ENCODE data around the gene SAMD8.

The SAMD8 gene

GRCh38 chr10:75063461-75064230 is 47.8 kb upstream of the SAMD8 start:
- DNase-seq = no peak
- 91% methylated on average over 4 of the region's 8 CpGs for WGBS
- no peak overlapping the region for H3K4ac ChIP-seq (ENCODE audit: low read depth in 1 of 2, low read length in 2 of 2)
- H3K27ac ChIP-seq (ENCODE audit: low read length, poor library complexity, severe bottlenecking) = no peak overlapping the region
- H2BK15ac ChIP-seq (ENCODE audit: low read depth, poor library complexity, severe bottlenecking) = no peak overlapping the region
- H2AK5ac ChIP-seq (ENCODE audit: low read length, severe bottlenecking) = no peak overlapping the region
- no peak overlapping the region for H2BK5ac ChIP-seq (ENCODE audit: low read depth, low read length, poor library complexity, severe bottlenecking)
- H3K27me3 ChIP-seq (ENCODE audit: control insufficient read depth in 1 of 2, insufficient read depth in 1 of 2, low read length in 2 of 2) = no peaks in the 10 kb centered on the region
- H3K23ac ChIP-seq (ENCODE audit: low read length in 2 of 2) = no peak overlapping the region
- no peak overlapping the region for H4K91ac ChIP-seq (ENCODE audit: low read length)
- H3K9me3 ChIP-seq (ENCODE audit: control insufficient read depth, low read length) = no peaks in the 10 kb centered on the region
- no peak overlapping the region for H3K9ac ChIP-seq (ENCODE audit: low read length)
- H2AFZ ChIP-seq (ENCODE audit: low read depth, low read length) = no peak overlapping the region
- H3K36me3 ChIP-seq (ENCODE audit: control insufficient read depth in 1 of 2, insufficient read depth in 2 of 2, low read depth in 1 of 2, low read length in 2 of 2) = no peaks in the 10 kb centered on the region
- H3K4me1 ChIP-seq (ENCODE audit: control insufficient read depth, insufficient read depth, low read depth, low read length) = no peaks in the 10 kb centered on the region
- no peak overlapping the region for H2BK120ac ChIP-seq (ENCODE audit: low read depth, low read length)
- no peak overlapping the region for H3K14ac ChIP-seq (ENCODE audit: low read length in 2 of 2)
- H3K18ac ChIP-seq (ENCODE audit: low read depth in 1 of 2, low read length in 2 of 2) = no peak overlapping the region
- no peak overlapping the region for H4K8ac ChIP-seq (ENCODE audit: low read length)
- H3K79me1 ChIP-seq (replicated peaks; ENCODE audit: low read length, poor library complexity, severe bottlenecking) = no peaks in the 10 kb centered on the region
- no peak overlapping the region for H3K4me2 ChIP-seq (ENCODE audit: low read length, poor library complexity, severe bottlenecking)
- no peak overlapping the region for H2BK12ac ChIP-seq (ENCODE audit: low read length in 2 of 2)
- H3K4me3 ChIP-seq (ENCODE audit: insufficient read depth in 1 of 2, low read depth in 1 of 2, low read length in 2 of 2) = no peak overlapping the region

GRCh38 chr10:75065076-75065475 is 46.4 kb upstream of the SAMD8 start:
- peak overlapping the region; percentile 38 for H3K9ac ChIP-seq (ENCODE audit: low read length)
- 97% methylated on average over 4 of the region's 4 CpGs for WGBS
- H4K8ac ChIP-seq (ENCODE audit: low read length) = no peak overlapping the region
- no peak overlapping the region for H2AK5ac ChIP-seq (ENCODE audit: low read length, severe bottlenecking)
- no peaks in the 10 kb centered on the region for H3K36me3 ChIP-seq (ENCODE audit: control insufficient read depth in 1 of 2, insufficient read depth in 2 of 2, low read depth in 1 of 2, low read length in 2 of 2)
- H2BK5ac ChIP-seq (ENCODE audit: low read depth, low read length, poor library complexity, severe bottlenecking) = no peak overlapping the region
- no peaks in the 10 kb centered on the region for H3K4me1 ChIP-seq (ENCODE audit: control insufficient read depth, insufficient read depth, low read depth, low read length)
- no peak overlapping the region for H3K4ac ChIP-seq (ENCODE audit: low read depth in 1 of 2, low read length in 2 of 2)
- no peak overlapping the region for H2BK120ac ChIP-seq (ENCODE audit: low read depth, low read length)
- no peaks in the 10 kb centered on the region for H3K79me1 ChIP-seq (replicated peaks; ENCODE audit: low read length, poor library complexity, severe bottlenecking)
- H3K27ac ChIP-seq (ENCODE audit: low read length, poor library complexity, severe bottlenecking) = no peak overlapping the region
- no peak for DNase-seq
- no peak overlapping the region for H2BK12ac ChIP-seq (ENCODE audit: low read length in 2 of 2)
- H4K91ac ChIP-seq (ENCODE audit: low read length) = no peak overlapping the region
- no peak overlapping the region for H2AFZ ChIP-seq (ENCODE audit: low read depth, low read length)
- H3K4me3 ChIP-seq (ENCODE audit: insufficient read depth in 1 of 2, low read depth in 1 of 2, low read length in 2 of 2) = no peak overlapping the region
- no peak overlapping the region for H3K14ac ChIP-seq (ENCODE audit: low read length in 2 of 2)
- H2BK15ac ChIP-seq (ENCODE audit: low read depth, poor library complexity, severe bottlenecking) = no peak overlapping the region
- no peak overlapping the region for H3K23ac ChIP-seq (ENCODE audit: low read length in 2 of 2)
- H3K18ac ChIP-seq (ENCODE audit: low read depth in 1 of 2, low read length in 2 of 2) = no peak overlapping the region
- H3K4me2 ChIP-seq (ENCODE audit: low read length, poor library complexity, severe bottlenecking) = no peak overlapping the region
- H3K9me3 ChIP-seq (ENCODE audit: control insufficient read depth, low read length) = no peaks in the 10 kb centered on the region
- no peaks in the 10 kb centered on the region for H3K27me3 ChIP-seq (ENCODE audit: control insufficient read depth in 1 of 2, insufficient read depth in 1 of 2, low read length in 2 of 2)

- Histone ChIP-seq H3K9me3 (ENCODE audit: control insufficient read depth, low read length) (no peaks in the 10 kb centered on the region), H4K91ac (ENCODE audit: low read length) (no peak overlapping the region), H3K18ac (ENCODE audit: low read depth in 1 of 2, low read length in 2 of 2) (no peak overlapping the region), H3K27me3 (ENCODE audit: control insufficient read depth in 1 of 2, insufficient read depth in 1 of 2, low read length in 2 of 2) (no peaks in the 10 kb centered on the region), H4K8ac (ENCODE audit: low read length) (no peak overlapping the region), H3K14ac (ENCODE audit: low read length in 2 of 2) (no peak overlapping the region), H3K36me3 (ENCODE audit: control insufficient read depth in 1 of 2, insufficient read depth in 2 of 2, low read depth in 1 of 2, low read length in 2 of 2) (no peaks in the 10 kb centered on the region), H3K4me1 (ENCODE audit: control insufficient read depth, insufficient read depth, low read depth, low read length) (peaks cover 2% of the 10 kb centered on the region), H2BK12ac (ENCODE audit: low read length in 2 of 2) (no peak overlapping the region), H3K4me3 (ENCODE audit: insufficient read depth in 1 of 2, low read depth in 1 of 2, low read length in 2 of 2) (no peak overlapping the region), H3K79me1 (replicated peaks; ENCODE audit: low read length, poor library complexity, severe bottlenecking) (no peaks in the 10 kb centered on the region), H3K9ac (ENCODE audit: low read length) (no peak overlapping the region), H2AFZ (ENCODE audit: low read depth, low read length) (no peak overlapping the region), H3K23ac (ENCODE audit: low read length in 2 of 2) (no peak overlapping the region), H3K4me2 (ENCODE audit: low read length, poor library complexity, severe bottlenecking) (no peak overlapping the region), H2BK5ac (ENCODE audit: low read depth, low read length, poor library complexity, severe bottlenecking) (no peak overlapping the region), H3K4ac (ENCODE audit: low read depth in 1 of 2, low read length in 2 of 2) (no peak overlapping the region), H3K27ac (ENCODE audit: low read length, poor library complexity, severe bottlenecking) (no peak overlapping the region), H2AK5ac (ENCODE audit: low read length, severe bottlenecking) (no peak overlapping the region), H2BK120ac (ENCODE audit: low read depth, low read length) (no peak overlapping the region), H2BK15ac (ENCODE audit: low read depth, poor library complexity, severe bottlenecking) (no peak overlapping the region)
- WGBS = 93% methylated on average over 3 of the region's 5 CpGs
- no peak for DNase-seq
These were observed 45.2 kb upstream of the SAMD8 start for GRCh38 chr10:75066271-75066670.

- peaks cover 3% of the 10 kb centered on the region for H3K4me1 ChIP-seq (ENCODE audit: control insufficient read depth, insufficient read depth, low read depth, low read length)
- no peak overlapping the region for H2BK5ac ChIP-seq (ENCODE audit: low read depth, low read length, poor library complexity, severe bottlenecking)
- no peak overlapping the region for H3K27ac ChIP-seq (ENCODE audit: low read length, poor library complexity, severe bottlenecking)
- no peak overlapping the region for H4K91ac ChIP-seq (ENCODE audit: low read length)
- no peaks in the 10 kb centered on the region for H3K79me1 ChIP-seq (replicated peaks; ENCODE audit: low read length, poor library complexity, severe bottlenecking)
- no peak overlapping the region for H3K23ac ChIP-seq (ENCODE audit: low read length in 2 of 2)
- no peak overlapping the region for H3K4me3 ChIP-seq (ENCODE audit: insufficient read depth in 1 of 2, low read depth in 1 of 2, low read length in 2 of 2)
- no peaks in the 10 kb centered on the region for H3K9me3 ChIP-seq (ENCODE audit: control insufficient read depth, low read length)
- 96% methylated on average over 5 of the region's 7 CpGs for WGBS
- no peak overlapping the region for H2BK120ac ChIP-seq (ENCODE audit: low read depth, low read length)
- H2AK5ac ChIP-seq (ENCODE audit: low read length, severe bottlenecking) = no peak overlapping the region
- no peak for DNase-seq
- peak overlapping the region; percentile 56 for H4K8ac ChIP-seq (ENCODE audit: low read length)
- H3K27me3 ChIP-seq (ENCODE audit: control insufficient read depth in 1 of 2, insufficient read depth in 1 of 2, low read length in 2 of 2) = no peaks in the 10 kb centered on the region
- H2BK15ac ChIP-seq (ENCODE audit: low read depth, poor library complexity, severe bottlenecking) = no peak overlapping the region
- no peak overlapping the region for H3K14ac ChIP-seq (ENCODE audit: low read length in 2 of 2)
- H3K9ac ChIP-seq (ENCODE audit: low read length) = no peak overlapping the region
- H3K4me2 ChIP-seq (ENCODE audit: low read length, poor library complexity, severe bottlenecking) = no peak overlapping the region
- H2AFZ ChIP-seq (ENCODE audit: low read depth, low read length) = no peak overlapping the region
- no peak overlapping the region for H3K4ac ChIP-seq (ENCODE audit: low read depth in 1 of 2, low read length in 2 of 2)
- no peaks in the 10 kb centered on the region for H3K36me3 ChIP-seq (ENCODE audit: control insufficient read depth in 1 of 2, insufficient read depth in 2 of 2, low read depth in 1 of 2, low read length in 2 of 2)
- H3K18ac ChIP-seq (ENCODE audit: low read depth in 1 of 2, low read length in 2 of 2) = no peak overlapping the region
- H2BK12ac ChIP-seq (ENCODE audit: low read length in 2 of 2) = no peak overlapping the region
These were observed 44.2 kb upstream of the SAMD8 start for GRCh38 chr10:75067272-75067671.

All from mesenchymal stem cell (in vitro differentiated cells and primary cell).